Neutrophil (primary cell): Measurements from ENCODE around the gene FAM114A2.
A peak's percentile ranks its signal among the peaks of the same experiment; 100 is the strongest.

Experiments
- H3K27ac ChIP-seq: fragments of 200-600 bp; sonication (generic); 2 replicates; pipeline ENCODE4 v1.5.1; 2016; ENCODE audit warnings: mild to moderate bottlenecking, moderate library complexity
- H3K27me3 ChIP-seq: fragments of 200-600 bp; sonication (generic); 2 replicates; pipeline ENCODE4 v1.6.0; 2016; ENCODE audit warnings: mild to moderate bottlenecking
- H3K36me3 ChIP-seq: fragments of 200-600 bp; sonication (generic); 2 replicates; pipeline ENCODE4 v1.5.1; 2017
- H3K4me1 ChIP-seq, 2 experiments: fragments of 200-600 bp in 1 of 2; sonication (generic) in 1 of 2; 1 replicate in 1 of 2; 2 replicates in 1 of 2; pipeline versions ENCODE4 v1.5.1 to v1.6.1; 2013 to 2016; ENCODE audit warnings: low read depth in 1 of 2, low read length in 1 of 2, mild to moderate bottlenecking in 1 of 2, moderate library complexity in 1 of 2; ENCODE audit not compliant: control insufficient read depth in 1 of 2, insufficient read depth in 1 of 2
- H3K4me3 ChIP-seq, 2 experiments: fragments of 200-600 bp in 1 of 2; sonication (generic) in 1 of 2; 1 replicate in 1 of 2; 2 replicates in 1 of 2; pipeline ENCODE4 v1.5.1; 2013 to 2016; ENCODE audit warnings: low read depth in 1 of 2, low read length in 1 of 2, mild to moderate bottlenecking in 1 of 2, moderate library complexity in 1 of 2
- H3K9me3 ChIP-seq: fragments of 200-600 bp; sonication (generic); 2 replicates; pipeline ENCODE4 v1.5.1; 2016
- CTCF ChIP-seq: fragments of 200-600 bp; sonication (generic); IDR thresholded peaks from 2 replicates; pipeline ENCODE4 v1.5.1; 2016; ENCODE audit warnings: antibody characterized with exemption

The FAM114A2 gene

GRCh38 chr5:154081246-154081645, 42.5 kb upstream of the FAM114A2 start:
- H3K36me3 ChIP-seq = no peaks in the 10 kb centered on the region
- H3K9me3 ChIP-seq = no peaks in the 10 kb centered on the region
- H3K4me1 ChIP-seq = peaks cover 0 to 16% of the 10 kb centered on the region in 2 experiments
- no peak for TF ChIP-seq CTCF
- H3K27me3 ChIP-seq = no peaks in the 10 kb centered on the region
- H3K4me3 ChIP-seq = no peak overlapping the region
- H3K27ac ChIP-seq = no peak overlapping the region

DNA sequence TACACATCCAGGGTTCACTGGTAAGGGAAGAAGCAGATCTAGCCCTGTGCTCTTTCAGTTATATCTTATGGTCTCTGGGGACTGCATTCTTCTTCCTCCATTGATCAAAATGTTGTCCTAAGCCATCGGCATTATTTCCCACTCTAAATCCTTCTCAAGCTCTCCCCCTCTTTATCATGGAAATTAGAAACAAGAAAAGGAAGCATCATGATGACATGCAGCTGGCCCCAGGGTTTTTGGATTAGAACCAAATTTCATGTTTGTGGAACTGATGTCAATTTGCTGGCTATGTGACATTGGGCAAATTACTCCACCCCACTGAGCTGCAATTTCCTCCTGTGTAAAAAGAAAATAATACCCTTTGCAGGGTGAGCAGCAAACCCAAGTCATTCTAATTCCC, 39.6 kb upstream of the FAM114A2 start:
- H3K9me3 ChIP-seq = no peaks in the 10 kb centered on the region
- no peak overlapping the region for H3K27ac ChIP-seq
- no peak for TF ChIP-seq CTCF
- no peaks in the 10 kb centered on the region for H3K36me3 ChIP-seq
- H3K27me3 ChIP-seq = no peaks in the 10 kb centered on the region
- H3K4me3 ChIP-seq = no peak overlapping the region
- H3K4me1 ChIP-seq = peaks cover 3 to 16% of the 10 kb centered on the region in 2 experiments

DNA sequence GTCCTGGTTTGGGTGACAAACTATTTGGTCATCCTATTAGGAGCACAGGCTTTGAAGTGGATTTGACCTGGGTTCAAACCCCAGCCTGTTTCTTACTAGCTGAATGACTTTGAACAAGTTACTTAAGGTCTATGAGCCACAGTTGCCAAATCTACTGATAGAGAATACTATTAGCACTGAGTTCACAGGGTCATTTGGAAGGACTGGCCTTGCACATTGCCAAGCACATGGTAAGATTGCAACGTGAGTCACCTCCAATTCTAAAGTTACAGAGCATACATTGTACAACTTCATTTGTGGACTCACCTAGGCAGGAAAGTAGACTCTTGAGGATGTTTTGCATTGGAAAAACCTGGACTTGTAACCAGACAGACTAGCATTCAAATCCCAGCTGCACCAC, 39.0 kb upstream of the FAM114A2 start:
- Histone ChIP-seq H3K4me3 (no peak overlapping the region), H3K9me3 (no peaks in the 10 kb centered on the region), H3K36me3 (no peaks in the 10 kb centered on the region), H3K4me1 (peaks cover 3 to 16% of the 10 kb centered on the region in 2 experiments), H3K27ac (no peak overlapping the region), H3K27me3 (no peaks in the 10 kb centered on the region)
- TF ChIP-seq CTCF = no peak

- no peak for TF ChIP-seq CTCF
- no peak overlapping the region for H3K27ac ChIP-seq
- peaks cover 9 to 16% of the 10 kb centered on the region in 2 experiments for H3K4me1 ChIP-seq
- H3K4me3 ChIP-seq = no peak overlapping the region
- H3K27me3 ChIP-seq = no peaks in the 10 kb centered on the region
- H3K36me3 ChIP-seq = no peaks in the 10 kb centered on the region
- no peaks in the 10 kb centered on the region for H3K9me3 ChIP-seq
These were observed 37.7 kb upstream of the FAM114A2 start for GRCh38 chr5:154076240-154076922.

DNA sequence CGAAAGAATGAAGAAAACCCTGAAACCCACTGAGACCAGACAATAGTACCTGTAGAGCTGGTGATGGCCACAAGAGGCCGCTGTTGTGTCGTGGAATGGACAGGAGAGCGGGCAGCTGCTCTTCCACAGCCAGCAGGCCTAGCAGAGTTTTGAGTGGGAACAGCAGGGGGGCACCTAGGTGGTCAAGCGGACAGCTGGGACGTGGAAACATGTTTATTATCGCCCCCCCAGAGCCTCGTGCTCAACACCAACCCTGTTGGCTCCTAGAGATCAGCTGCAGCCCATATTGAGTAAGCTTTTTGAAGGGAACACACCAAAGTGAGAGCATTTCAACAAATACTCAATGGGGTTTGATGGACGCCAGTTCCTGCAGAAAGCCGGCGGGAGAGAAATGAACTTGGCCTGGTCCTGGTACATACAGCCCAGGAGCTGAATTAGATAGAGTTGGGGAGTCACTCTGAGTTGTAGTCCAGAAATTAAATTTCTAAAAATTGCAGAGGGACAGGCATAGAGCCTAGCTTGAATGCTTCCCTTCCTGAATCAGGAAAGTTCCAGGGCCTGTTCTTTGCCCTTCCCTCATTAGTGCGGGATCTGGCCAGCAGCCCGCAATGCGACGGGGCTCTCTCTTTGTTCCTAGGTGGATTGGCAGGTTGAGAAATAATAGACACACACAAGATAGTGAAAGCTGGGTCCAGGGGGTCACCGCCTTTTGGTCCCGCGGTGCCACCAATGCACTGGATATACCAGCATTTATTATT, 33.9 kb upstream of the FAM114A2 start:
- Histone ChIP-seq H3K27me3 (no peaks in the 10 kb centered on the region), H3K4me3 (no peak overlapping the region), H3K4me1 (peaks cover under 1 to 9% of the 10 kb centered on the region in 2 experiments), H3K9me3 (no peaks in the 10 kb centered on the region), H3K36me3 (no peaks in the 10 kb centered on the region), H3K27ac (no peak overlapping the region)
- peak; percentile 85 for TF ChIP-seq CTCF
